ENCODE measurements around the gene CEBPA. TPM values are rescaled to one million over a fixed set of nuclear protein-coding genes. Genes with fewer than 3 reads are reported as not detected.
A peak's percentile ranks its signal among the peaks of the same experiment; 100 is the strongest.

The CEBPA gene
- polyA plus RNA-seq, 3 donors: 17.9 to 76.3 (median 47.5) TPM

DNA sequence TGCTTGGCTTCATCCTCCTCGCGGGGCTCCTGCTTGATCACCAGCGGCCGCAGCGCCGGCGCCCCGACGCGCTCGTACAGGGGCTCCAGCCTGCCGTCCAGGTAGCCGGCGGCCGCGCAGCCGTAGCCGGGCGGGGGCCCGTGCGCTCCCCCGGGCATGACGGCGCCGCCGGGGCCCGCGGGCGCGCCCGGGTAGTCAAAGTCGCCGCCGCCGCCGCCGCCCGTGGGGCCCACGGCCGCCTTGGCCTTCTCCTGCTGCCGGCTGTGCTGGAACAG, 497 bp downstream of the CEBPA start:
- no peaks in the 10 kb centered on the region for H3K27me3 ChIP-seq (ENCODE audit: control insufficient read depth in 2 of 2, insufficient read depth in 2 of 2, low read length in 2 of 2)
- under 1% methylated on average over 41 of the region's 41 CpGs for WGBS (ENCODE audit: insufficient coverage)
- no peak for DNase-seq

DNA sequence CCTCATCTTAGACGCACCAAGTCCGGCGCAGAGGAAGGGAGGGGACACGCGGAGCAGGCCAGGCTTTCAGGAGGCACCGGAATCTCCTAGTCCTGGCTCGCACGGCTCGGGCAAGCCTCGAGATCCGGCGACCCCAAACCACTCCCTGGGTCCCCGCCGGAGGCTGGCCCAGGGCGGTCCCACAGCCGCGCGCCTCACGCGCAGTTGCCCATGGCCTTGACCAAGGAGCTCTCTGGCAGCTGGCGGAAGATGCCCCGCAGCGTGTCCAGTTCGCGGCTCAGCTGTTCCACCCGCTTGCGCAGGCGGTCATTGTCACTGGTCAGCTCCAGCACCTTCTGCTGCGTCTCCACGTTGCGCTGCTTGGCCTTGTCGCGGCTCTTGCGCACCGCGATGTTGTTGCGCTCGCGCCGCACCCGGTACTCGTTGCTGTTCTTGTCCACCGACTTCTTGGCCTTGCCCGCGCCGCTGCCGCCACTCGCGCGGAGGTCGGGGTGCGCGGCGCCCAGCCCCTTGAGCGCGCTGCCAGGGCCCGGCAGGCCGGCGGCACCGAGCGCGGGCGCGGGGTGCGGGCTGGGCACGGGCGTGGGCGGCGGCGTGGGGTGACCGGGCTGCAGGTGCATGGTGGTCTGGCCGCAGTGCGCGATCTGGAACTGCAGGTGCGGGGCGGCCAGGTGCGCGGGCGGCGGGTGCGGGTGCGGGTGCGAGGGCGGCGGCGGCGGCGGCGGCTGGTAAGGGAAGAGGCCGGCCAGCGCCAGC, 1.0 kb downstream of the CEBPA start:
- Histone ChIP-seq H3K27ac (ENCODE audit: low read depth in 1 of 2, low read length in 2 of 2) (peak overlapping the region; percentile 73 to 76), H4K20me1 (ENCODE audit: insufficient read depth, low read length) (peaks cover 28% of the 10 kb centered on the region), H3K36me3 (replicated peaks in 1 of 2; ENCODE audit: control insufficient read depth in 1 of 2, insufficient read depth in 2 of 2, low read length in 2 of 2) (peaks cover 0 to 2% of the 10 kb centered on the region in 2 donors), H3K4me1 (ENCODE audit: control insufficient read depth in 1 of 2, insufficient read depth in 2 of 2, low read length in 2 of 2) (peaks cover 52 to 59% of the 10 kb centered on the region in 2 donors), H3K4me3 (replicated peaks in 1 of 3; ENCODE audit: low read depth in 2 of 3, low read length in 3 of 3) (peak overlapping the region; percentile 82 to 99 (median 90)), H2AFZ (ENCODE audit: insufficient read depth, low read depth, low read length, poor library complexity, severe bottlenecking) (no peak overlapping the region), H3K4me2 (replicated peaks; ENCODE audit: extremely low read depth, low read length, poor library complexity, severe bottlenecking) (peak overlapping the region; percentile 85), H3K9ac (ENCODE audit: insufficient read depth, low read length, poor library complexity, severe bottlenecking) (peak overlapping the region; percentile 87), H3K9me3 (replicated peaks in 1 of 2; ENCODE audit: control insufficient read depth in 1 of 2, insufficient read depth in 1 of 2, low read length in 2 of 2) (no peaks in the 10 kb centered on the region), H3K27me3 (ENCODE audit: control insufficient read depth in 2 of 2, insufficient read depth in 2 of 2, low read length in 2 of 2) (no peaks in the 10 kb centered on the region), H3K79me2 (ENCODE audit: insufficient read depth, low read length) (peaks cover 93% of the 10 kb centered on the region)
- DNase-seq: peak in 1 of 3 donors; percentile 28
- Mint-ChIP-seq H3K9me3 (no peaks in the 10 kb centered on the region), H3K27ac (peak overlapping the region; percentile 86 to 97 (median 91)), H3K4me3 (peak overlapping the region; percentile 89 to 95), H3K27me3 (ENCODE audit: low read depth in 3 of 3) (peaks cover 0 to 2% (median 1%) of the 10 kb centered on the region in 3 donors), H3K36me3 (peaks cover 9 to 24% of the 10 kb centered on the region in 2 donors), H3K4me1 (peaks cover 64% of the 10 kb centered on the region)
- TF ChIP-seq, protein P1, sequence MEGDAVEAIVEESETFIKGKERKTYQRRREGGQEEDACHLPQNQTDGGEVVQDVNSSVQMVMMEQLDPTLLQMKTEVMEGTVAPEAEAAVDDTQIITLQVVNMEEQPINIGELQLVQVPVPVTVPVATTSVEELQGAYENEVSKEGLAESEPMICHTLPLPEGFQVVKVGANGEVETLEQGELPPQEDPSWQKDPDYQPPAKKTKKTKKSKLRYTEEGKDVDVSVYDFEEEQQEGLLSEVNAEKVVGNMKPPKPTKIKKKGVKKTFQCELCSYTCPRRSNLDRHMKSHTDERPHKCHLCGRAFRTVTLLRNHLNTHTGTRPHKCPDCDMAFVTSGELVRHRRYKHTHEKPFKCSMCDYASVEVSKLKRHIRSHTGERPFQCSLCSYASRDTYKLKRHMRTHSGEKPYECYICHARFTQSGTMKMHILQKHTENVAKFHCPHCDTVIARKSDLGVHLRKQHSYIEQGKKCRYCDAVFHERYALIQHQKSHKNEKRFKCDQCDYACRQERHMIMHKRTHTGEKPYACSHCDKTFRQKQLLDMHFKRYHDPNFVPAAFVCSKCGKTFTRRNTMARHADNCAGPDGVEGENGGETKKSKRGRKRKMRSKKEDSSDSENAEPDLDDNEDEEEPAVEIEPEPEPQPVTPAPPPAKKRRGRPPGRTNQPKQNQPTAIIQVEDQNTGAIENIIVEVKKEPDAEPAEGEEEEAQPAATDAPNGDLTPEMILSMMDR (IDR thresholded peaks at IDR 0.05): no peak
- WGBS (ENCODE audit: insufficient coverage): under 1% methylated on average over 91 of the region's 91 CpGs
- intact Hi-C loops (cut with micrococcal nuclease): loop anchor here (5.0 to 10.0 kb wide), 5 partner anchors 39 to 127 kb away; partner anchors contain the start of gene CEBPG (in 1 of the 2)

More for the DNA sequence above, 497 bp downstream of the CEBPA start:
- peaks cover 0 to 2% (median 1%) of the 10 kb centered on the region in 3 donors for H3K27me3 Mint-ChIP-seq (ENCODE audit: low read depth in 3 of 3)
- H3K36me3 Mint-ChIP-seq: peaks cover 9 to 24% of the 10 kb centered on the region in 2 donors
- peaks cover 92% of the 10 kb centered on the region for H3K79me2 ChIP-seq (ENCODE audit: insufficient read depth, low read length)
- H3K4me1 ChIP-seq (ENCODE audit: control insufficient read depth in 1 of 2, insufficient read depth in 2 of 2, low read length in 2 of 2): peaks cover 47 to 54% of the 10 kb centered on the region in 2 donors
- H3K27ac Mint-ChIP-seq: peak overlapping the region in 2 of 7 donors; percentile 54 to 66
- H3K4me1 Mint-ChIP-seq: peaks cover 64% of the 10 kb centered on the region
- peak overlapping the region; percentile 85 for H3K4me2 ChIP-seq (replicated peaks; ENCODE audit: extremely low read depth, low read length, poor library complexity, severe bottlenecking)
- H3K36me3 ChIP-seq (replicated peaks in 1 of 2; ENCODE audit: control insufficient read depth in 1 of 2, insufficient read depth in 2 of 2, low read length in 2 of 2): peaks cover 0 to 2% of the 10 kb centered on the region in 2 donors
- TF ChIP-seq, protein P1 (IDR thresholded peaks at IDR 0.05): no peak
- peak overlapping the region in 1 of 2 donors; percentile 71 for H3K27ac ChIP-seq (ENCODE audit: low read depth in 1 of 2, low read length in 2 of 2)
- H3K4me3 Mint-ChIP-seq: peak overlapping the region; percentile 65 to 72
- no peak overlapping the region for H2AFZ ChIP-seq (ENCODE audit: insufficient read depth, low read depth, low read length, poor library complexity, severe bottlenecking)
- H3K9ac ChIP-seq (ENCODE audit: insufficient read depth, low read length, poor library complexity, severe bottlenecking): peak overlapping the region; percentile 87
- intact Hi-C loops (cut with micrococcal nuclease): loop anchor here (2.0 to 10.0 kb wide), 8 partner anchors 29 to 127 kb away; partner anchors contain the start of gene CEBPG (in 1 of the 2)
- no peaks in the 10 kb centered on the region for H3K9me3 Mint-ChIP-seq
- H3K9me3 ChIP-seq (replicated peaks in 1 of 2; ENCODE audit: control insufficient read depth in 1 of 2, insufficient read depth in 1 of 2, low read length in 2 of 2): no peaks in the 10 kb centered on the region
- peak overlapping the region; percentile 44 to 90 (median 82) for H3K4me3 ChIP-seq (replicated peaks in 1 of 3; ENCODE audit: low read depth in 2 of 3, low read length in 3 of 3)
- H4K20me1 ChIP-seq (ENCODE audit: insufficient read depth, low read length): peaks cover 28% of the 10 kb centered on the region
